Left lung (tissue), 10 donors: ENCODE results near the gene ALDOC. TPM values are rescaled to one million over a fixed set of nuclear protein-coding genes. Genes with fewer than 3 reads are reported as not detected.

Experiments
- ATAC-seq: fragments of 200-7000 bp; cut with Tn5 transposase; one replicate; pipeline ENCODE4 v1.9.1; 2020; ENCODE audit warnings: moderate library complexity
- DNase-seq, 4 donors: peaks; one replicate each; pipeline ENCODE4 v3.0.0-alpha.2; 2013 to 2020
- H3K27ac ChIP-seq, 2 donors: fragments of 200-600 bp; sonication (generic) in 1 of 2; one replicate each; pipeline versions ENCODE4 v1.5.0 to v1.8.0; 2020 to 2021
- H3K27me3 ChIP-seq, 2 donors: fragments of 200-600 bp; sonication (generic) in 1 of 2; one replicate each; pipeline versions ENCODE4 v1.5.0 to v1.8.0; 2020 to 2021
- H3K36me3 ChIP-seq, 2 donors: fragments of 200-600 bp; sonication (generic) in 1 of 2; one replicate each; pipeline versions ENCODE4 v1.5.0 to v1.8.0; 2020 to 2021
- H3K4me1 ChIP-seq, 2 donors: fragments of 200-600 bp; one replicate each; pipeline ENCODE4 v1.8.0; 2021
- H3K4me3 ChIP-seq, 2 donors: fragments of 200-600 bp; sonication (generic) in 1 of 2; one replicate each; pipeline versions ENCODE4 v1.5.0 to v1.8.0; 2020 to 2021; ENCODE audit warnings: mild to moderate bottlenecking in 1 of 2
- H3K9me3 ChIP-seq, 2 donors: fragments of 200-600 bp; sonication (generic) in 1 of 2; one replicate each; pipeline versions ENCODE4 v1.5.0 to v1.8.0; 2020 to 2021
- CTCF ChIP-seq, 2 donors: fragments of 200-600 bp; sonication (generic) in 1 of 2; IDR thresholded peaks; one replicate each; pipeline versions ENCODE4 v1.5.0 to v1.8.0; 2021; ENCODE audit warnings: antibody characterized with exemption in 2 of 2
- intact Hi-C, 2 donors: fragments of 100-400 bp; cut with DNase I; formaldehyde crosslinking; loops; one replicate each; pipeline versions ENCODE4 v1.11.2 to v1.14.2; 2022
- polyA plus RNA-seq, 6 donors: library from polyadenylated mRNA; unstranded; fragments of 120-200 nt; gene quantifications; one replicate each; pipeline ENCODE4 v1.2.1, GENCODE V29; 2013; ENCODE audit not compliant: insufficient read length in 6 of 6
- total RNA-seq, 2 donors: library from RNA; stranded (reverse); fragmentation: NEBNext Ultra II Directional; extraction: Animal tissue kit (Norgen Biotek cat#: 25700); gene quantifications; one replicate each; pipeline ENCODE4 v1.2.1, GENCODE V29; 2021
- donor health status: DM: no; HTN: yes; CAD: no.
- donor health status: DM: no; HTN: no; CAD: no.

The ALDOC gene
- total and polyA plus RNA-seq, 8 donors = 10.9 to 25.5 (median 18.6) TPM

- H3K4me1 ChIP-seq = peaks cover 0 to 53% of the 10 kb centered on the region in 2 donors
- DNase-seq (no peak), ATAC-seq (no peak)
- H3K27ac ChIP-seq = peak overlapping the region in 1 of 2 donors; percentile 74
- H3K4me3 ChIP-seq = no peak overlapping the region
- intact Hi-C loops = loop anchor here (5.0 to 10.0 kb wide), 2 partner anchors 52 to 65 kb away; partner anchors contain the start of gene RSKR (in 1 of the 2)
- no peak for TF ChIP-seq CTCF (IDR thresholded peaks at IDR 0.05)
- H3K27me3 ChIP-seq = no peaks in the 10 kb centered on the region
- H3K9me3 ChIP-seq = no peaks in the 10 kb centered on the region
- peaks cover 0 to 20% of the 10 kb centered on the region in 2 donors for H3K36me3 ChIP-seq
Observed at GRCh38 chr17:28549236-28550132, 27.2 kb downstream of the ALDOC start.

GRCh38 chr17:28548417-28549130, 28.1 kb downstream of the ALDOC start:
- DNase-seq (no peak), ATAC-seq (no peak)
- Histone ChIP-seq H3K4me3 (no peak overlapping the region), H3K36me3 (peaks cover 0 to 11% of the 10 kb centered on the region in 2 donors), H3K9me3 (no peaks in the 10 kb centered on the region), H3K4me1 (peaks cover 0 to 53% of the 10 kb centered on the region in 2 donors), H3K27ac (peak overlapping the region in 1 of 2 donors; percentile 87), H3K27me3 (no peaks in the 10 kb centered on the region)
- intact Hi-C loops = loop anchor here in 1 of 2 donors (10.0 kb wide), 1 partner anchor 66 kb away; the partner anchor contains the start of gene RSKR
- no peak for TF ChIP-seq CTCF (IDR thresholded peaks at IDR 0.05)

- intact Hi-C loops = loop anchor here in 1 of 2 donors (10.0 kb wide), 1 partner anchor 67 kb away; the partner anchor contains the start of gene RSKR
- peak in 3 of 4 donors; percentile 69 to 91 (median 80) for DNase-seq
- peaks cover 0 to 10% of the 10 kb centered on the region in 2 donors for H3K36me3 ChIP-seq
- TF ChIP-seq CTCF (IDR thresholded peaks at IDR 0.05) = peak; percentile 90 to 98
- no peaks in the 10 kb centered on the region for H3K27me3 ChIP-seq
- H3K4me3 ChIP-seq = peak overlapping the region in 1 of 2 donors; percentile 6
- H3K4me1 ChIP-seq = peaks cover 0 to 52% of the 10 kb centered on the region in 2 donors
- peak; percentile 72 for ATAC-seq
- H3K9me3 ChIP-seq = no peaks in the 10 kb centered on the region
- peak overlapping the region in 1 of 2 donors; percentile 87 for H3K27ac ChIP-seq
Observed at GRCh38 chr17:28547623-28548416, 28.9 kb downstream of the ALDOC start.

GRCh38 chr17:28547096-28547622, 29.5 kb downstream of the ALDOC start:
- intact Hi-C loops = loop anchor here in 1 of 2 donors (10.0 kb wide), 1 partner anchor 68 kb away; the partner anchor contains the start of gene RSKR
- peak overlapping the region in 1 of 2 donors; percentile 87 for H3K27ac ChIP-seq

More at GRCh38 chr17:28547096-28547622, 29.5 kb downstream of the ALDOC start:
- Histone ChIP-seq H3K36me3 (peaks cover 0 to 10% of the 10 kb centered on the region in 2 donors), H3K27me3 (no peaks in the 10 kb centered on the region), H3K4me1 (peaks cover 0 to 49% of the 10 kb centered on the region in 2 donors), H3K9me3 (no peaks in the 10 kb centered on the region), H3K4me3 (no peak overlapping the region)
- ATAC-seq (no peak), DNase-seq (no peak)
- no peak for TF ChIP-seq CTCF (IDR thresholded peaks at IDR 0.05)
